HG03060 (cell line): Measurements from ENCODE around the gene MED15.
"Not testable (repeated sequence)": the region's sequence is repeated elsewhere in the genome, so short reads cannot be mapped to it uniquely, and the experiment has no call there.

Source experiments
- ATAC-seq: cut with Tn5 transposase; IDR thresholded peaks from one replicate; pipeline ENCODE4 v1.9.1; 2021; ENCODE audit warnings: low read depth, moderate number of reproducible peaks; ENCODE audit not compliant: unreplicated experiment

The MED15 gene

GRCh38 chr22:20479612-20480196, 27.7 kb upstream of the MED15 start:
- ATAC-seq, result no peak

- ATAC-seq, result not testable (repeated sequence)
These were observed 24.3 kb upstream of the MED15 start for GRCh38 chr22:20483143-20483506.

GRCh38 chr22:20483771-20484170, 23.6 kb upstream of the MED15 start:
- ATAC-seq, result no peak

- no peak for ATAC-seq
These were observed 22.3 kb upstream of the MED15 start for GRCh38 chr22:20484948-20485683.

GRCh38 chr22:20486229-20486628, 21.2 kb upstream of the MED15 start:
- no peak for ATAC-seq

GRCh38 chr22:20487715-20488114, 19.7 kb upstream of the MED15 start:
- no peak for ATAC-seq

- ATAC-seq, result no peak
These were observed 18.5 kb upstream of the MED15 start for GRCh38 chr22:20488946-20489345.

GRCh38 chr22:20490183-20490940, 17.0 kb upstream of the MED15 start:
- ATAC-seq, result no peak

- no peak for ATAC-seq
These were observed 16.5 kb upstream of the MED15 start for GRCh38 chr22:20490941-20491307.

GRCh38 chr22:20491346-20491745, 16.1 kb upstream of the MED15 start:
- no peak for ATAC-seq

GRCh38 chr22:20494978-20495860, 12.2 kb upstream of the MED15 start, which contains the start of gene KLHL22:
Gene KLHL22, minus strand, starts transcription at chr22:20495795. Its CDS starts 6,584 bp downstream, at chr22:20489211.
- ATAC-seq, result peak; percentile 2

GRCh38 chr22:20495861-20496681, 11.3 kb upstream of the MED15 start:
- ATAC-seq, result peak; percentile 38

GRCh38 chr22:20497426-20497825, 10.0 kb upstream of the MED15 start:
- ATAC-seq, result no peak

GRCh38 chr22:20498913-20499312, 8.5 kb upstream of the MED15 start:
- no peak for ATAC-seq

GRCh38 chr22:20499769-20500168, 7.6 kb upstream of the MED15 start:
- no peak for ATAC-seq

GRCh38 chr22:20503816-20504215, 3.6 kb upstream of the MED15 start:
- no peak for ATAC-seq

GRCh38 chr22:20504293-20504922, 3.0 kb upstream of the MED15 start:
- not testable (repeated sequence) for ATAC-seq

GRCh38 chr22:20506543-20507252, 712 bp upstream of the MED15 start:
- ATAC-seq, result no peak
